Subcutaneous abdominal adipose tissue (tissue), 5 donors: ENCODE data around the gene ZNF148.

Experiments
- H3K27ac ChIP-seq: one replicate; pipeline ENCODE4 v1.7.0; 2013; ENCODE audit warnings: low read depth, mild to moderate bottlenecking, inconsistent platforms, low read length, moderate library complexity
- H3K27me3 ChIP-seq, 5 donors: one replicate each; pipeline ENCODE4 v1.7.0; 2013; ENCODE audit warnings: low read length in 5 of 5, inconsistent platforms in 1 of 5; ENCODE audit not compliant: control insufficient read depth in 5 of 5, insufficient read depth in 4 of 5
- H3K36me3 ChIP-seq, 5 donors: one replicate each; pipeline ENCODE4 v1.7.0; 2013; ENCODE audit warnings: low read length in 5 of 5; ENCODE audit not compliant: control insufficient read depth in 5 of 5, insufficient read depth in 5 of 5
- H3K4me1 ChIP-seq, 5 donors: one replicate each; pipeline ENCODE4 v1.7.0; 2013; ENCODE audit warnings: low read length in 5 of 5, mild to moderate bottlenecking in 3 of 5, moderate library complexity in 1 of 5; ENCODE audit not compliant: control insufficient read depth in 5 of 5, insufficient read depth in 5 of 5
- H3K4me3 ChIP-seq, 5 donors: one replicate each; pipeline ENCODE4 v1.7.0; 2013; ENCODE audit warnings: low read length in 5 of 5, low read depth in 1 of 5
- H3K9ac ChIP-seq, 5 donors: one replicate each; pipeline ENCODE4 v1.7.0; 2013; ENCODE audit warnings: low read length in 5 of 5, mild to moderate bottlenecking in 4 of 5, moderate library complexity in 3 of 5
- H3K9me3 ChIP-seq, 5 donors: one replicate each; pipeline ENCODE4 v1.7.0; 2013; ENCODE audit warnings: low read length in 5 of 5; ENCODE audit not compliant: control insufficient read depth in 5 of 5
- donor health status: healthy.
- donor health status: healthy.
- donor health status: healthy.
- donor health status: healthy.
- donor health status: healthy.

Gene ZNF148

GRCh38 chr3:125185805-125186204 lies 189.3 kb downstream of the ZNF148 start:
- no peak overlapping the region for H3K4me3 ChIP-seq
- no peaks in the 10 kb centered on the region for H3K36me3 ChIP-seq
- H3K27me3 ChIP-seq = no peaks in the 10 kb centered on the region
- H3K4me1 ChIP-seq = peaks cover 0 to 3% (median 0%) of the 10 kb centered on the region in 5 donors
- H3K27ac ChIP-seq = no peak overlapping the region
- H3K9me3 ChIP-seq = no peaks in the 10 kb centered on the region
- no peak overlapping the region for H3K9ac ChIP-seq

- no peak overlapping the region for H3K4me3 ChIP-seq
- H3K9me3 ChIP-seq = no peaks in the 10 kb centered on the region
- no peak overlapping the region for H3K9ac ChIP-seq
- H3K4me1 ChIP-seq = peaks cover 0 to 4% (median 0%) of the 10 kb centered on the region in 5 donors
- no peak overlapping the region for H3K27ac ChIP-seq
- no peaks in the 10 kb centered on the region for H3K27me3 ChIP-seq
- H3K36me3 ChIP-seq = no peaks in the 10 kb centered on the region
These were observed 195.3 kb downstream of the ZNF148 start for GRCh38 chr3:125179884-125180240.

GRCh38 chr3:125179143-125179883 lies 195.8 kb downstream of the ZNF148 start:
- Histone ChIP-seq H3K9me3 (peaks cover 0 to 4% (median 0%) of the 10 kb centered on the region in 5 donors), H3K9ac (no peak overlapping the region), H3K36me3 (no peaks in the 10 kb centered on the region), H3K27me3 (no peaks in the 10 kb centered on the region), H3K27ac (no peak overlapping the region), H3K4me3 (no peak overlapping the region), H3K4me1 (peaks cover 0 to 4% (median 0%) of the 10 kb centered on the region in 5 donors)

- Histone ChIP-seq H3K4me1 (peaks cover 0 to 4% (median 0%) of the 10 kb centered on the region in 5 donors), H3K9me3 (peaks cover 0 to 6% (median 0%) of the 10 kb centered on the region in 5 donors), H3K36me3 (no peaks in the 10 kb centered on the region), H3K9ac (no peak overlapping the region), H3K4me3 (no peak overlapping the region), H3K27ac (no peak overlapping the region), H3K27me3 (no peaks in the 10 kb centered on the region)
These were observed 197.4 kb downstream of the ZNF148 start for GRCh38 chr3:125177746-125178145.
